ENCODE data around the gene CACNA1G.

The CACNA1G gene

GRCh38 chr17:50602836-50603235 lies 42.3 kb downstream of the CACNA1G start:
- H3K27ac Mint-ChIP-seq = peak overlapping the region in 2 of 3 experiments; percentile 77 to 89
- H3K9me3 Mint-ChIP-seq = no peaks in the 10 kb centered on the region
- peaks cover 49% of the 10 kb centered on the region for H3K4me1 Mint-ChIP-seq
- no peak for TF ChIP-seq CTCF (IDR thresholded peaks at IDR 0.05; ENCODE audit: unreplicated experiment in 3 of 3)
- H3K4me3 Mint-ChIP-seq = no peak overlapping the region
- peaks cover 26% of the 10 kb centered on the region for H3K36me3 Mint-ChIP-seq (ENCODE audit: low read depth)
- peaks cover 27% of the 10 kb centered on the region for H3K27me3 Mint-ChIP-seq (ENCODE audit: low read depth)

GRCh38 chr17:50603340-50603739 lies 42.8 kb downstream of the CACNA1G start:
- H3K27me3 Mint-ChIP-seq (ENCODE audit: low read depth) = peaks cover 28% of the 10 kb centered on the region
- TF ChIP-seq CTCF (IDR thresholded peaks at IDR 0.05; ENCODE audit: unreplicated experiment in 3 of 3) = no peak
- H3K4me3 Mint-ChIP-seq = no peak overlapping the region
- peak overlapping the region; percentile 45 to 89 (median 77) for H3K27ac Mint-ChIP-seq
- H3K36me3 Mint-ChIP-seq (ENCODE audit: low read depth) = peaks cover 25% of the 10 kb centered on the region
- H3K4me1 Mint-ChIP-seq = peaks cover 49% of the 10 kb centered on the region
- H3K9me3 Mint-ChIP-seq = no peaks in the 10 kb centered on the region

- Mint-ChIP-seq H3K4me3 (peak overlapping the region in 2 of 3 experiments; percentile 22 to 41), H3K9me3 (no peaks in the 10 kb centered on the region), H3K36me3 (ENCODE audit: low read depth) (peaks cover 29% of the 10 kb centered on the region), H3K27me3 (ENCODE audit: low read depth) (peaks cover 34% of the 10 kb centered on the region), H3K27ac (peak overlapping the region; percentile 77 to 94 (median 89)), H3K4me1 (peaks cover 56% of the 10 kb centered on the region)
- peak in 1 of 3 experiments; percentile 13 for TF ChIP-seq CTCF (IDR thresholded peaks at IDR 0.05; ENCODE audit: unreplicated experiment in 3 of 3)
Observed at GRCh38 chr17:50604513-50604912, 44.0 kb downstream of the CACNA1G start.

- no peak for TF ChIP-seq CTCF (IDR thresholded peaks at IDR 0.05; ENCODE audit: unreplicated experiment in 3 of 3)
Observed at GRCh38 chr17:50605429-50605828, 44.9 kb downstream of the CACNA1G start.

GRCh38 chr17:50607522-50608175 lies 47.1 kb downstream of the CACNA1G start:
- peak overlapping the region in 2 of 3 experiments; percentile 64 to 72 for H3K27ac Mint-ChIP-seq

More at GRCh38 chr17:50605429-50605828, 44.9 kb downstream of the CACNA1G start:
- Mint-ChIP-seq H3K4me3 (peak overlapping the region in 1 of 3 experiments; percentile 5), H3K9me3 (no peaks in the 10 kb centered on the region), H3K4me1 (peaks cover 66% of the 10 kb centered on the region), H3K27ac (peak overlapping the region; percentile 77 to 94 (median 93)), H3K36me3 (ENCODE audit: low read depth) (peaks cover 26% of the 10 kb centered on the region), H3K27me3 (ENCODE audit: low read depth) (peaks cover 35% of the 10 kb centered on the region)

More at GRCh38 chr17:50607522-50608175, 47.1 kb downstream of the CACNA1G start:
- no peaks in the 10 kb centered on the region for H3K9me3 Mint-ChIP-seq
- peaks cover 19% of the 10 kb centered on the region for H3K36me3 Mint-ChIP-seq (ENCODE audit: low read depth)
- H3K4me1 Mint-ChIP-seq = peaks cover 55% of the 10 kb centered on the region
- H3K4me3 Mint-ChIP-seq = no peak overlapping the region
- H3K27me3 Mint-ChIP-seq (ENCODE audit: low read depth) = peaks cover 29% of the 10 kb centered on the region
- TF ChIP-seq CTCF (IDR thresholded peaks at IDR 0.05; ENCODE audit: unreplicated experiment in 3 of 3) = no peak

All from nephron (organoid).